HCT116 (cell line): ENCODE results near the gene ADNP2. TPM values are rescaled to one million over a fixed set of nuclear protein-coding genes. Genes with fewer than 3 reads are reported as not detected.

Experiments used
- ATAC-seq: fragments of 200-7000 bp; cut with Tn5 transposase; 2 replicates; pipeline ENCODE4 v1.9.1; 2020; ENCODE audit warnings: mild to moderate bottlenecking, moderate library complexity
- BruUV-seq: library from RNA; stranded (reverse); fragments of 400-500 nt; replicated peaks from 2 replicates; lab custom pipeline; 2021; lab: Mats Ljungman, UMichigan
- CTCF ChIA-PET: fragments of 300-600 bp; sonication (Branson Sonifier 250); formaldehyde crosslinking; loops from one replicate; lab custom pipeline; 2021; ENCODE audit warnings: antibody characterized with exemption; lab: Charles Lee
- POLR2A ChIA-PET: fragments of 300-600, 350-600 bp; sonication (Branson Sonifier 250); formaldehyde crosslinking; loops from one replicate; lab custom pipeline; 2021; ENCODE audit warnings: antibody characterized with exemption; lab: Charles Lee
- RAD21 ChIA-PET, 2 experiments: fragments of 300-600 bp; sonication (Branson Sonifier 250); formaldehyde crosslinking; loops; one replicate each; lab custom pipeline; 2023; ENCODE audit warnings: low total read pairs in 2 of 2; ENCODE audit not compliant: uncharacterized antibody in 2 of 2, unreplicated experiment in 2 of 2, low non-redundant PET in 1 of 2; lab: Charles Lee
- DNase-seq: peaks from one replicate; pipeline ENCODE4 v3.0.0-alpha.2; 2010; ENCODE audit warnings: low read depth, low spot score
- H2AFZ ChIP-seq: fragments of 200-600 bp; shearing (Covaris generic), sonication (generic); 2 replicates; pipeline ENCODE4 v1.6.1; 2017; ENCODE audit warnings: low read depth, mixed run types, mixed read lengths, antibody characterized with exemption, low read length; ENCODE audit not compliant: poor library complexity, severe bottlenecking
- H3K27ac ChIP-seq: 2 replicates; pipeline ENCODE4 v1.5.1; 2012; ENCODE audit warnings: low read depth, low read length
- H3K27me3 ChIP-seq: fragments of 200-600 bp; sonication (generic); 2 replicates; pipeline ENCODE4 v1.6.1; 2016; ENCODE audit warnings: mixed run types, low read length, mixed read lengths; ENCODE audit not compliant: insufficient read depth
- H3K36me3 ChIP-seq, 2 experiments: fragments of 200-500 bp in 1 of 2; fragments of 200-600 bp in 1 of 2; sonication (Bioruptor generic) in 1 of 2; sonication (generic) in 1 of 2; 2 replicates each; pipeline versions ENCODE4 v1.5.1 to v1.6.1; 2014 to 2016; ENCODE audit warnings: low read length in 2 of 2, inconsistent platforms in 1 of 2, mixed read lengths in 1 of 2, mixed run types in 1 of 2; ENCODE audit not compliant: insufficient read depth in 2 of 2, control insufficient read depth in 1 of 2
- H3K4me1 ChIP-seq, 2 experiments: fragments of 200-600 bp in 1 of 2; sonication (generic) in 1 of 2; 2 replicates each; pipeline versions ENCODE4 v1.5.1 to v1.6.1; 2012 to 2017; ENCODE audit warnings: low read length in 2 of 2, inconsistent platforms in 1 of 2, mild to moderate bottlenecking in 1 of 2, mixed read lengths in 1 of 2, mixed run types in 1 of 2, moderate library complexity in 1 of 2; ENCODE audit not compliant: insufficient read depth in 2 of 2, control insufficient read depth in 1 of 2
- H3K4me2 ChIP-seq: fragments of 200-600 bp; sonication (generic); 2 replicates; pipeline ENCODE4 v1.6.1; 2017; ENCODE audit warnings: mixed run types, low read length, mixed read lengths
- H3K4me3 ChIP-seq, 2 experiments: fragments of 200-600 bp in 1 of 2; sonication (generic) in 1 of 2; replicated peaks in 1 of 2; 2 replicates each; pipeline ENCODE4 v1.5.1; 2011 to 2016; ENCODE audit warnings: low read length in 2 of 2, control low read depth in 1 of 2, low read depth in 1 of 2, mild to moderate bottlenecking in 1 of 2, mixed read lengths in 1 of 2, mixed run types in 1 of 2
- H3K79me2 ChIP-seq: fragments of 200-600 bp; sonication (generic); 2 replicates; pipeline ENCODE4 v1.6.1; 2017; ENCODE audit warnings: mild to moderate bottlenecking, mixed run types, low read length, moderate library complexity, mixed read lengths; ENCODE audit not compliant: insufficient read depth
- H3K9ac ChIP-seq: fragments of 200-600 bp; sonication (generic); 2 replicates; pipeline ENCODE4 v1.6.1; 2016; ENCODE audit warnings: low read length, mixed read lengths
- H3K9me2 ChIP-seq: fragments of 200-600 bp; sonication (generic), shearing (Covaris generic); 2 replicates; pipeline ENCODE4 v1.6.1; 2017; ENCODE audit warnings: mixed run types, mild to moderate bottlenecking, moderate library complexity; ENCODE audit not compliant: insufficient read depth
- H3K9me3 ChIP-seq, 2 experiments: fragments of 200-500 bp in 1 of 2; fragments of 200-600 bp in 1 of 2; sonication (Bioruptor generic) in 1 of 2; sonication (generic) in 1 of 2; 2 replicates each; pipeline ENCODE4 v1.6.1; 2014 to 2017; ENCODE audit warnings: low read length in 2 of 2, mixed read lengths in 2 of 2, inconsistent platforms in 1 of 2, low read depth in 1 of 2, mild to moderate bottlenecking in 1 of 2, mixed run types in 1 of 2, moderate library complexity in 1 of 2; ENCODE audit not compliant: control insufficient read depth in 1 of 2, insufficient read depth in 1 of 2
- H4K20me1 ChIP-seq: fragments of 200-600 bp; sonication (generic), shearing (Covaris generic); 2 replicates; pipeline ENCODE4 v1.6.1; 2017; ENCODE audit warnings: mixed run types, mild to moderate bottlenecking, moderate library complexity; ENCODE audit not compliant: insufficient read depth
- CBX3 ChIP-seq: IDR thresholded peaks from 2 replicates; pipeline ENCODE4 v1.6.1; 2012; ENCODE audit warnings: low read depth
- ELF1 ChIP-seq: IDR thresholded peaks from 2 replicates; pipeline ENCODE4 v1.6.1; 2012; ENCODE audit warnings: low read depth, borderline replicate concordance
- FOSL1 ChIP-seq: IDR thresholded peaks from 2 replicates; pipeline ENCODE4 v1.6.1; 2012; ENCODE audit warnings: low read depth
- JUND ChIP-seq: IDR thresholded peaks from 2 replicates; pipeline ENCODE4 v1.6.1; 2012
- POLR2A ChIP-seq: IDR thresholded peaks from 2 replicates; pipeline ENCODE4 v1.7.0; 2011; ENCODE audit warnings: borderline replicate concordance; ENCODE audit not compliant: insufficient read depth, insufficient read length; ENCODE audit errors: extremely low read depth
- RAD21 ChIP-seq: IDR thresholded peaks from 2 replicates; pipeline ENCODE4 v1.6.1; 2012; ENCODE audit warnings: low read depth, mild to moderate bottlenecking
- SRF ChIP-seq: IDR thresholded peaks from 2 replicates; pipeline ENCODE4 v1.6.1; 2012; ENCODE audit warnings: low read depth
- TCF7L2 ChIP-seq: IDR thresholded peaks from 2 replicates; pipeline ENCODE4 v1.7.0; 2011; ENCODE audit warnings: borderline replicate concordance, inconsistent platforms; ENCODE audit not compliant: insufficient read depth, insufficient read length; ENCODE audit errors: extremely low read depth
- YY1 ChIP-seq: IDR thresholded peaks from 2 replicates; pipeline ENCODE4 v1.6.1; 2011; ENCODE audit warnings: low read length, low read depth, moderate library complexity, mild to moderate bottlenecking; ENCODE audit not compliant: insufficient replicate concordance; ENCODE audit errors: extremely low read depth
- intact Hi-C: fragments of 100-400 bp; cut with micrococcal nuclease; formaldehyde crosslinking; loops from 2 replicates; pipeline ENCODE4 v1.10.0; 2022
- total RNA-seq: library from RNA; stranded (reverse); gene quantifications from one replicate; pipeline ENCODE4 v1.2.1, GENCODE V29; 2021; ENCODE audit not compliant: unreplicated experiment
- TF ChIP-seq, protein P1 (sequence below): IDR thresholded peaks from 2 replicates; pipeline ENCODE4 v1.6.1; 2012
- TF ChIP-seq, protein P2 (sequence below), 3 experiments: fragments of 200-600 bp in 1 of 3; sonication (generic) in 1 of 3; IDR thresholded peaks in 2 of 3; conservative IDR thresholded peaks in 1 of 3; 2 replicates each; pipeline ENCODE4 v1.5.1; 2012 to 2017; ENCODE audit warnings: low read depth in 2 of 3, low read length in 2 of 3, antibody characterized with exemption in 1 of 3, borderline replicate concordance in 1 of 3, control low read depth in 1 of 3, mild to moderate bottlenecking in 1 of 3, mixed read lengths in 1 of 3, mixed run types in 1 of 3, moderate library complexity in 1 of 3; ENCODE audit not compliant: insufficient read depth in 1 of 3
- TF ChIP-seq, protein P3 (sequence below): IDR thresholded peaks from 2 replicates; pipeline ENCODE4 v1.6.1; 2012

Gene ADNP2
- total RNA-seq, 1 experiment from 2014 or later, result 45.4 TPM

DNA sequence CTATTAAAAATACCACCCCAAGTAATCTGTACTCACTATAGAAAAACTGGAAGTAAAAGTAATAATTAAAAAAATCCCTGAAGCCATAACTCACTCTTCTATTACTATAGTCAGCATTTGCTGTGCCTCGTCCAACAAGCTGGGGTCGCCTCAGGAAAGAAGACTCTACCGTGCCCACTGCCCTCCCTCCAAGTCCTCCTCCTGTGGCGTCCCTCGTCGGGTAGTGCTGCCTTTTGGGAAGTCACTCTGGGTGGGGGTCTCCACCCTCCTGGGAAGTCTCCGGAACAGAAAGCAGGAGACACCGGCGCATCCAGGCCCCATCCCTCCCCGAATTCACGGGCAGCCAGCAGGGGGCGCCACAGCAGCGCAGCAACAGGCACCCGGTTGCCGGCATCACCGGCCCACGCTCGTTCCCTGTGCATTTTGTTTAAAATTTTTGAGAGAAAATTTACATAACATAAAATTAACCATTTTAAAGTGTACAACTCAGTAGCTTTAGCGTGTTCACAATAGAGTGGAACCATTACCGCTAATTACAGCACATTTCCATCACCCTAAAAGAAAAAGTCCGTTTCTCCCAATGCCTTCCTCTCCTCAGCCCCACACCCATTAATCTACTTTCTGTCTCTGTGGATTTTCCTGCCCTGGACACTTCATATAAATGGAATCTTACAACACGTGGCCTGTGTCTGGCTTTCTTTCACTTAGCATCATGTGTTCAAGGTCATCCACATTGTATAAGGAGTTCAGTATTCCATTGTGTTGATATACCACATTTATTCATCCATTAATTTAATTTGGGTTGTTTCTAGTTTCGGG is 62.2 kb downstream of the ADNP2 start:
- Histone ChIP-seq H3K9ac (no peak overlapping the region), H3K4me2 (peak overlapping the region; percentile 27; the same call in 1 of the 2 replicates), H3K9me3 (no peaks in the 10 kb centered on the region), H3K4me1 (no peaks in the 10 kb centered on the region), H3K79me2 (no peaks in the 10 kb centered on the region), H2AFZ (no peak overlapping the region), H4K20me1 (no peaks in the 10 kb centered on the region), H3K36me3 (no peaks in the 10 kb centered on the region), H3K27me3 (no peaks in the 10 kb centered on the region), H3K4me3 (no peak overlapping the region), H3K27ac (no peak overlapping the region), H3K9me2 (no peaks in the 10 kb centered on the region)
- POLR2A ChIA-PET, result no interaction called here
- intact Hi-C loops, result no loop called here
- CTCF ChIA-PET, result interaction anchor here (1.0 kb wide), 1 partner anchor 88 kb away, joined by 3 read pairs; no protein-coding TSS in a partner anchor
- DNase-seq (no peak), ATAC-seq (peak; percentile 89)
- no peak for TF ChIP-seq POLR2A
- TF ChIP-seq, protein P1, sequence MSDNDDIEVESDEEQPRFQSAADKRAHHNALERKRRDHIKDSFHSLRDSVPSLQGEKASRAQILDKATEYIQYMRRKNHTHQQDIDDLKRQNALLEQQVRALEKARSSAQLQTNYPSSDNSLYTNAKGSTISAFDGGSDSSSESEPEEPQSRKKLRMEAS, result no peak
- no peak for TF ChIP-seq JUND
- TF ChIP-seq TCF7L2, result no peak
- TF ChIP-seq, protein P2, sequence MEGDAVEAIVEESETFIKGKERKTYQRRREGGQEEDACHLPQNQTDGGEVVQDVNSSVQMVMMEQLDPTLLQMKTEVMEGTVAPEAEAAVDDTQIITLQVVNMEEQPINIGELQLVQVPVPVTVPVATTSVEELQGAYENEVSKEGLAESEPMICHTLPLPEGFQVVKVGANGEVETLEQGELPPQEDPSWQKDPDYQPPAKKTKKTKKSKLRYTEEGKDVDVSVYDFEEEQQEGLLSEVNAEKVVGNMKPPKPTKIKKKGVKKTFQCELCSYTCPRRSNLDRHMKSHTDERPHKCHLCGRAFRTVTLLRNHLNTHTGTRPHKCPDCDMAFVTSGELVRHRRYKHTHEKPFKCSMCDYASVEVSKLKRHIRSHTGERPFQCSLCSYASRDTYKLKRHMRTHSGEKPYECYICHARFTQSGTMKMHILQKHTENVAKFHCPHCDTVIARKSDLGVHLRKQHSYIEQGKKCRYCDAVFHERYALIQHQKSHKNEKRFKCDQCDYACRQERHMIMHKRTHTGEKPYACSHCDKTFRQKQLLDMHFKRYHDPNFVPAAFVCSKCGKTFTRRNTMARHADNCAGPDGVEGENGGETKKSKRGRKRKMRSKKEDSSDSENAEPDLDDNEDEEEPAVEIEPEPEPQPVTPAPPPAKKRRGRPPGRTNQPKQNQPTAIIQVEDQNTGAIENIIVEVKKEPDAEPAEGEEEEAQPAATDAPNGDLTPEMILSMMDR (IDR thresholded peaks at IDR 0.05 in 2 of 3, conservative IDR thresholded peaks at IDR 0.05 in 1 of 3; ENCODE audit: borderline replicate concordance in 1 of 3, insufficient read depth in 1 of 3, low read depth in 2 of 3, low read length in 2 of 3), result peak; percentile 72 to 96 (median 94)
- no peak for TF ChIP-seq FOSL1
- TF ChIP-seq YY1, result no peak
- TF ChIP-seq CBX3, result no peak
- TF ChIP-seq, protein P3, sequence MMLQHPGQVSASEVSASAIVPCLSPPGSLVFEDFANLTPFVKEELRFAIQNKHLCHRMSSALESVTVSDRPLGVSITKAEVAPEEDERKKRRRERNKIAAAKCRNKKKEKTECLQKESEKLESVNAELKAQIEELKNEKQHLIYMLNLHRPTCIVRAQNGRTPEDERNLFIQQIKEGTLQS, result no peak
- peak; percentile 81 for TF ChIP-seq RAD21
- TF ChIP-seq ELF1, result no peak
- TF ChIP-seq SRF, result no peak
- RAD21 ChIA-PET, result no interaction called here
- no TSS peak for BruUV-seq
